Measurements from ENCODE around the gene MADD.

The MADD gene

GRCh38 chr11:47269829-47270305 is at the start of gene MADD:
Gene MADD (plus strand): TSS chr11:47270133.
- TF ChIP-seq CTCF (IDR thresholded peaks at IDR 0.05): no peak
- peak; percentile 86 for DNase-seq
- Mint-ChIP-seq H3K27me3 (ENCODE audit: low read depth, poor library complexity) (no peaks in the 10 kb centered on the region), H3K27ac (peak within 1 kb of the TSS; percentile 100), H3K36me3 (ENCODE audit: low read depth) (peaks cover 7% of the 10 kb centered on the region), H3K4me3 (peak within 1 kb of the TSS; percentile 87), H3K4me1 (peaks cover 50% of the 10 kb centered on the region), H3K9me3 (no peaks in the 10 kb centered on the region)

GRCh38 chr11:47220401-47220821 is 49.5 kb upstream of the MADD start:
- TF ChIP-seq CTCF (IDR thresholded peaks at IDR 0.05): no peak
- Mint-ChIP-seq H3K4me3 (no peak overlapping the region), H3K27me3 (ENCODE audit: low read depth, poor library complexity) (peaks cover 8% of the 10 kb centered on the region), H3K27ac (peak overlapping the region; percentile 78), H3K36me3 (ENCODE audit: low read depth) (peaks cover 59% of the 10 kb centered on the region), H3K4me1 (peaks cover 36% of the 10 kb centered on the region), H3K9me3 (no peaks in the 10 kb centered on the region)
- no peak for DNase-seq

- DNase-seq: no peak
- Mint-ChIP-seq H3K36me3 (ENCODE audit: low read depth) (peaks cover 75% of the 10 kb centered on the region), H3K27me3 (ENCODE audit: low read depth, poor library complexity) (peaks cover 8% of the 10 kb centered on the region), H3K4me3 (no peak overlapping the region), H3K9me3 (no peaks in the 10 kb centered on the region), H3K27ac (no peak overlapping the region), H3K4me1 (peaks cover 19% of the 10 kb centered on the region)
- TF ChIP-seq CTCF (IDR thresholded peaks at IDR 0.05): no peak
Measured at GRCh38 chr11:47222696-47223095, 47.2 kb upstream of the MADD start.

GRCh38 chr11:47225552-47226400 is 44.2 kb upstream of the MADD start:
- Mint-ChIP-seq H3K36me3 (ENCODE audit: low read depth) (peaks cover 66% of the 10 kb centered on the region), H3K9me3 (no peaks in the 10 kb centered on the region), H3K27me3 (ENCODE audit: low read depth, poor library complexity) (peaks cover 3% of the 10 kb centered on the region), H3K4me1 (no peaks in the 10 kb centered on the region), H3K4me3 (no peak overlapping the region), H3K27ac (peak overlapping the region; percentile 81)
- no peak for TF ChIP-seq CTCF (IDR thresholded peaks at IDR 0.05)
- no peak for DNase-seq

GRCh38 chr11:47229161-47229560 is 40.8 kb upstream of the MADD start:
- peaks cover 45% of the 10 kb centered on the region for H3K36me3 Mint-ChIP-seq (ENCODE audit: low read depth)
- peaks cover 4% of the 10 kb centered on the region for H3K4me1 Mint-ChIP-seq
- no peak for TF ChIP-seq CTCF (IDR thresholded peaks at IDR 0.05)
- H3K9me3 Mint-ChIP-seq: no peaks in the 10 kb centered on the region
- peaks cover 3% of the 10 kb centered on the region for H3K27me3 Mint-ChIP-seq (ENCODE audit: low read depth, poor library complexity)
- H3K4me3 Mint-ChIP-seq: no peak overlapping the region
- no peak for DNase-seq
- peak overlapping the region; percentile 41 for H3K27ac Mint-ChIP-seq

- peaks cover 26% of the 10 kb centered on the region for H3K4me1 Mint-ChIP-seq
- H3K27ac Mint-ChIP-seq: no peak overlapping the region
- no peak overlapping the region for H3K4me3 Mint-ChIP-seq
- H3K9me3 Mint-ChIP-seq: no peaks in the 10 kb centered on the region
- peaks cover 24% of the 10 kb centered on the region for H3K36me3 Mint-ChIP-seq (ENCODE audit: low read depth)
- DNase-seq: no peak
- TF ChIP-seq CTCF (IDR thresholded peaks at IDR 0.05): no peak
- H3K27me3 Mint-ChIP-seq (ENCODE audit: low read depth, poor library complexity): no peaks in the 10 kb centered on the region
Measured at GRCh38 chr11:47233051-47233450, 36.9 kb upstream of the MADD start.

Measured in nephron progenitor cell (in vitro differentiated cells).